Thymus (tissue), 11 donors: ENCODE measurements around the gene KCTD13. TPM values are rescaled to one million over a fixed set of nuclear protein-coding genes. Genes with fewer than 3 reads are reported as not detected.
"Not testable (repeated sequence)": the region's sequence is repeated elsewhere in the genome, so short reads cannot be mapped to it uniquely, and the experiment has no call there.

ENCODE experiments used
- DNase-seq, 9 donors: peaks; one replicate each; pipeline ENCODE4 v3.0.0-alpha.2; 2013; ENCODE audit warnings: low spot score in 9 of 9, low read depth in 6 of 9, missing footprints in 1 of 9
- H3K27ac ChIP-seq, 2 donors: one replicate each; pipeline ENCODE4 v1.5.1; 2013; ENCODE audit warnings: control low read depth in 1 of 2, low read depth in 1 of 2, low read length in 1 of 2, mild to moderate bottlenecking in 1 of 2, moderate library complexity in 1 of 2
- H3K27me3 ChIP-seq, 2 donors: one replicate each; pipeline ENCODE4 v1.5.1; 2013; ENCODE audit warnings: low read length in 1 of 2; ENCODE audit not compliant: control insufficient read depth in 2 of 2, insufficient read depth in 1 of 2
- H3K36me3 ChIP-seq, 2 donors: one replicate each; pipeline ENCODE4 v1.5.1; 2013; ENCODE audit warnings: low read length in 1 of 2, mild to moderate bottlenecking in 1 of 2, moderate library complexity in 1 of 2; ENCODE audit not compliant: control insufficient read depth in 2 of 2, insufficient read depth in 2 of 2
- H3K4me1 ChIP-seq, 2 donors: one replicate each; pipeline ENCODE4 v1.5.1; 2013; ENCODE audit warnings: low read length in 2 of 2; ENCODE audit not compliant: control insufficient read depth in 2 of 2, insufficient read depth in 2 of 2
- H3K4me3 ChIP-seq, 2 donors: one replicate each; pipeline ENCODE4 v1.5.1; 2013; ENCODE audit warnings: low read length in 2 of 2, control low read depth in 1 of 2, mild to moderate bottlenecking in 1 of 2
- H3K9me3 ChIP-seq, 2 donors: one replicate each; pipeline ENCODE4 v1.5.1; 2013; ENCODE audit warnings: low read length in 1 of 2, mild to moderate bottlenecking in 1 of 2; ENCODE audit not compliant: control insufficient read depth in 2 of 2, insufficient read depth in 1 of 2
- WGBS: extraction: QIAGEN DNeasy Blood & Tissue Kit; methylation state at CpG from one replicate; pipeline ENCODE4 v1.1.7; 2013; 5-methylcytosine and 5-hydroxymethylcytosine counted together
- polyA plus RNA-seq: library from polyadenylated mRNA; stranded (reverse); fragments of 200-250 nt; gene quantifications from one replicate; pipeline ENCODE4 v1.2.3, GENCODE V29; 2013
- total RNA-seq: library from RNA; stranded (reverse); fragments of 120-200 nt; gene quantifications from one replicate; pipeline ENCODE4 v1.2.4, GENCODE V29; 2013
- donor health status: healthy.

The KCTD13 gene
- total and polyA plus RNA-seq, 2 donors = 4.4 to 16.9 TPM

DNA sequence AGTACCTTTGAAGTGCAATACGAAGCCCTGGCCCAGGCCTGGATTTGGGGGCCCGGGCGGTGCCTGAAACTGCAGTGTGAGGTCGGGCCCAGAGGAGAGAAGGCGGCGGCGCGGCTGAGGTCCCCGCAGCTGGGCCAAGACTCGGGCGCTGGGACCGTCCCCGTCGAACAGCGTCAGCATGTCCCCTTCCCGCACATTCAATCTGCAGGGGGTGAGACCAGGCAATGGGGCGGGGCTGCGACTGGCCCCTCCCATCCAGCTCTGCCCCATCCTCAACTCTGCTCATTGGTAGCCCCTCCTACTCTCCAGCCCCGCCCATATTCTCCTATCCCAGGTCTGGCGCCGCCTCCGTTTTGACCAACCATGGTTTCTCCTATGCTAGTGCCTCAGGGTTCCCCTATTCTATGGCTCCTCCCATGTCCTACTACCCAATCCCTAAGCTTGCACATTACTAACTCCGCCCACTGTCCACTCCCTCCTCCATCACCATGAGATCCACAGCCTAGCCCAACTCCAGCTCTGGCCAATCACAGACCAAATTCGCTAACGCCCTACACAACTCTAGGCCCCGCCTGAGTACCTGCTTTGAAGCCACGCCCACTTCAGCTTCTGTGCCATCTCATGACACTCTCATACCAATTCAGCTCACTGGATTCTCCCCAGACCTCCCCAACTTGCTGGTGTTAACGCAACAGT, 48.6 kb downstream of the KCTD13 start:
- peaks cover 20 to 52% of the 10 kb centered on the region in 2 donors for H3K27me3 ChIP-seq
- H3K27ac ChIP-seq = no peak overlapping the region
- H3K4me1 ChIP-seq = peaks cover 4 to 16% of the 10 kb centered on the region in 2 donors
- H3K36me3 ChIP-seq = no peaks in the 10 kb centered on the region
- H3K9me3 ChIP-seq = peaks cover 0 to 16% of the 10 kb centered on the region in 2 donors
- WGBS = 26% methylated on average over 28 of the region's 28 CpGs
- H3K4me3 ChIP-seq = no peak overlapping the region
- DNase-seq = peak in 6 of 9 donors; percentile 15 to 57 (median 38)

DNA sequence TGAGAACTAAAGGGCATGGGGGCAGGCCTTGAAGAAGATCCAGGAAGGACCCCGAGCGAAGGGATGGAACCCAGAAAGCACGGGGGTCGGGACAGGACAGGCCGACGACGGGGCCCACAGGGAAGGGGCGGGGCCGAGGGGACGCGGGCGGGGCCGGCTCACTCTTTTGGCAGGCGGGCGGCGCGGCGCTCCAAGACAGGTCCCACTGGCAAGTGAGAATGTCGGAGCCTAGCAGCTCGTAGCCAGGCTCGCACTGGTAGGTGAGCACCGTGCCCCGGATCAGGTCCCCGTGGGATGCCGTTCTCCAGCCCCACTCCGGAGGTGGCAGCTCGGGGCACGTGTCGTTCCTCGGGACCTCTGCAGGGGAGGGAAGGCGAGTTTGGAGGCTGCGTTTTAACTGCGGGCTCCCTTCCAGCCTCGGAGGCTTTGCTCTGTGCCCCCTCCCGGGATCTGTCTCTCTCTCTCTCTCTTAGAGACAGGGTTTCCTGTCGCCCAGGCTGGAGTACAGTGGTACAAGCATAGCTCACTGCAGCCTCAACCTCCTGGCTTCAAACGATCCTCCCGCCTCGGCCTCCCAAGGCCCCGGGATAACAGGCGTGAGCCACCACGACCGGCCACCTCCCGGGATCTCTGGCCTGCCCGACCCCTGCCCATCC, 49.3 kb downstream of the KCTD13 start:
- Histone ChIP-seq H3K27me3 (peaks cover 20 to 56% of the 10 kb centered on the region in 2 donors), H3K36me3 (no peaks in the 10 kb centered on the region), H3K9me3 (peaks cover 0 to 16% of the 10 kb centered on the region in 2 donors), H3K4me3 (peak overlapping the region in 1 of 2 donors; percentile 32), H3K27ac (no peak overlapping the region), H3K4me1 (peaks cover 4 to 16% of the 10 kb centered on the region in 2 donors)
- no peak for DNase-seq
- 7% methylated on average over 45 of the region's 45 CpGs for WGBS

DNA sequence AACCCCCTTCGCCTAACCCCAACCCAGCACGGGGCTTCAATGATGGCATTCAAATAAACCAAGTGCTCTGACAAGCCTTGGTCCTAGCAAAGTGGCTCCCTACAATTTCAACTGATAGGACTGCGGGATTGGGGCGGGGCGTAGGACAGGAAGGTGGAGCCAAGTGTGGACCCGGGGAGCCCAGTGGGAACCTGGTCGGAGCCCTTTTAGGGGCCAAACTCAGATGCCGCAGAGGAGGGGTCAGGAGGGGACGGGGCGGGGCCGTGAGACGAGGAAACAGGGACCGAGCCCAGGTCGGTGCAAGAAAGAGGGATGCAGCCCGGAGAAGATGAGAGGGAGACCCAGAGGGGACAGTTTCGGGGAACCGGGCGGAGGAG, 49.8 kb downstream of the KCTD13 start:
- DNase-seq = no peak
- peaks cover 20 to 57% of the 10 kb centered on the region in 2 donors for H3K27me3 ChIP-seq
- H3K9me3 ChIP-seq = peaks cover 0 to 16% of the 10 kb centered on the region in 2 donors
- peaks cover 4 to 16% of the 10 kb centered on the region in 2 donors for H3K4me1 ChIP-seq
- H3K36me3 ChIP-seq = no peaks in the 10 kb centered on the region
- no peak overlapping the region for H3K27ac ChIP-seq
- peak overlapping the region in 1 of 2 donors; percentile 32 for H3K4me3 ChIP-seq
- WGBS = 24% methylated on average over 18 of the region's 18 CpGs

GRCh38 chr16:29875206-29875605, 50.8 kb downstream of the KCTD13 start:
- Histone ChIP-seq H3K9me3 (peaks cover 0 to 16% of the 10 kb centered on the region in 2 donors), H3K4me3 (no peak overlapping the region), H3K27ac (no peak overlapping the region), H3K36me3 (no peaks in the 10 kb centered on the region), H3K27me3 (peaks cover 20 to 58% of the 10 kb centered on the region in 2 donors), H3K4me1 (peaks cover 4 to 16% of the 10 kb centered on the region in 2 donors)
- DNase-seq = no peak
- 95% methylated on average over 6 of the region's 6 CpGs for WGBS

DNA sequence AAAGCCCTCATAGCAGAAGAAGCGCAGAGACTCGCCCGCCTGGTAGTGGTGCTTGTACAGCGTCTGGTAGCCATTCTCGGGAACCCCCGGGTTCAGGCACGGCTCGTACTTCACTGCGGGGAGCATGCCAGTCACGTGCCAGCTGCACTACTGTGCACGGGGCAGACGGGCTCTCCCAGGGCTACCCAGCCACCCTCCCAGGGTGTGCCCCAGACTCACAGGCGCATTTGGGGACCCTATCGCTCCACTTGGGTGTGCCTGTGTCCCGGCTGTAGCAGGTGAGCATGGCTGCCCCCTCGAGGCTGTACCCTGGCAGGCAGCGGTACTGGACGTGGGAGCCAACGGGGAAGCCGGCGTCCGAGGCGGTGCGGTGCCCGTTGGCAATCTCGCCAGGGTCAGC, 52.7 kb downstream of the KCTD13 start:
- 97% methylated on average over 26 of the region's 26 CpGs for WGBS
- DNase-seq = no peak

GRCh38 chr16:29871822-29872546, 54.0 kb downstream of the KCTD13 start:
- H3K27me3 ChIP-seq = peaks cover 16 to 44% of the 10 kb centered on the region in 2 donors
- WGBS = 95% methylated on average over 16 of the region's 16 CpGs
- H3K27ac ChIP-seq = no peak overlapping the region
- H3K36me3 ChIP-seq = no peaks in the 10 kb centered on the region
- H3K4me1 ChIP-seq = peaks cover 4 to 9% of the 10 kb centered on the region in 2 donors
- no peak for DNase-seq
- H3K9me3 ChIP-seq = peaks cover 0 to 11% of the 10 kb centered on the region in 2 donors
- H3K4me3 ChIP-seq = no peak overlapping the region

More for the DNA sequence above, 52.7 kb downstream of the KCTD13 start:
- peaks cover 0 to 16% of the 10 kb centered on the region in 2 donors for H3K9me3 ChIP-seq
- peaks cover 20 to 55% of the 10 kb centered on the region in 2 donors for H3K27me3 ChIP-seq
- H3K4me1 ChIP-seq = peaks cover 4 to 16% of the 10 kb centered on the region in 2 donors
- no peak overlapping the region for H3K27ac ChIP-seq
- H3K4me3 ChIP-seq = no peak overlapping the region
- no peaks in the 10 kb centered on the region for H3K36me3 ChIP-seq

GRCh38 chr16:29869067-29869466, 57.0 kb downstream of the KCTD13 start:
- H3K27ac ChIP-seq, H3K36me3 ChIP-seq, H3K4me1 ChIP-seq, H3K9me3 ChIP-seq, DNase-seq, H3K4me3 ChIP-seq: not testable (repeated sequence)
- 97% methylated on average over 8 of the region's 8 CpGs for WGBS
- H3K27me3 ChIP-seq = peaks cover under 1 to 16% of the 10 kb centered on the region in 2 donors

DNA sequence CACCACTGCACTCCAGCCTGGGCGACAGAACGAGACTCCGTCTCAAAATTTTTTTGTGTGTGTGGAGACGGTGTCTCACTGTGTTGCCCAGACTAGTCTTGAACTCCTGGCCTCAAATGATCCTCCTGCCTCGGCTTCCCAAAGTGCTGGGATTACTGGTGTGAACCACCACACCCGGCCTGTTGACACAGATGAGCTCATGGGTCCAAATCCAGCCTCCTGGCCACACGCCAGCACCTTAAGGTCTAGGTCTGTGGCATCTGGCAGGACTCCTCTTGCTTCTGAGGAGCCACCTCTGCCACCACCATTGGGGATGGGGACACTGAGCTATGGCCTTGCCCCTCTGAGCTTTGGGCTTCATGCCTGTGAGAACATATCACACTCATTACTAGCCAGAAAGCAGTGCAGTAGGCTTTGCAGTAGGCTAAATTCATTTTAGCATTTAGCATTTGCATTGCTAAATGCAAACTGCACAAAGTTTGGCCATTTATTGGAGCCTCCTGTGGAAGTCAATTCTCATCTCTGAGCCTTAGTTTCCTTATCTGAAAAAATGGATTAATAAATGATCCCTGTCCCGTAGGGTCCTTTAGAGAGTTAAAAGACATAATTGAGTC, 57.5 kb downstream of the KCTD13 start:
- no peaks in the 10 kb centered on the region for H3K9me3 ChIP-seq
- no peaks in the 10 kb centered on the region for H3K36me3 ChIP-seq
- 94% methylated on average over 8 of the region's 8 CpGs for WGBS
- H3K27me3 ChIP-seq = peaks cover 0 to 12% of the 10 kb centered on the region in 2 donors
- no peak for DNase-seq
- no peak overlapping the region for H3K27ac ChIP-seq
- H3K4me1 ChIP-seq = peaks cover 0 to 4% of the 10 kb centered on the region in 2 donors
- H3K4me3 ChIP-seq = no peak overlapping the region
